HG02588 (cell line): ENCODE data around the gene DCLRE1A.
A peak's percentile ranks its signal among the peaks of the same experiment; 100 is the strongest.

Source experiments
- ATAC-seq: cut with Tn5 transposase; IDR thresholded peaks from one replicate; pipeline ENCODE4 v1.9.1; 2021; ENCODE audit warnings: mild to moderate bottlenecking, moderate library complexity; ENCODE audit not compliant: unreplicated experiment

DCLRE1A gene

GRCh38 chr10:113854013-113854760 is at the start of gene DCLRE1A, which contains the start of gene NHLRC2:
TSS of gene DCLRE1A (minus strand) at chr10:113854082. CDS start at chr10:113853182, 900 bp downstream.
TSS of gene NHLRC2 (plus strand) at chr10:113854661. CDS start at chr10:113854873, 212 bp downstream.
- peak; percentile 51 for ATAC-seq

- no peak for ATAC-seq
These were observed 46.2 kb upstream of the DCLRE1A start for GRCh38 chr10:113899952-113900598.

GRCh38 chr10:113897693-113898618 is 44.1 kb upstream of the DCLRE1A start:
- ATAC-seq, result no peak

GRCh38 chr10:113895018-113895417 is 41.1 kb upstream of the DCLRE1A start:
- no peak for ATAC-seq

- ATAC-seq, result no peak
These were observed 40.7 kb upstream of the DCLRE1A start for GRCh38 chr10:113894581-113894980.

- no peak for ATAC-seq
These were observed 39.7 kb upstream of the DCLRE1A start for GRCh38 chr10:113893570-113893969.

GRCh38 chr10:113891476-113891875 is 37.6 kb upstream of the DCLRE1A start:
- ATAC-seq, result no peak

- ATAC-seq, result no peak
These were observed 36.9 kb upstream of the DCLRE1A start for GRCh38 chr10:113890769-113891168.

GRCh38 chr10:113889911-113890310 is 36.0 kb upstream of the DCLRE1A start:
- ATAC-seq, result no peak

- no peak for ATAC-seq
These were observed 28.4 kb upstream of the DCLRE1A start for GRCh38 chr10:113882240-113882639.

GRCh38 chr10:113880236-113880635 is 26.4 kb upstream of the DCLRE1A start:
- ATAC-seq, result no peak

GRCh38 chr10:113879691-113880090 is 25.8 kb upstream of the DCLRE1A start:
- ATAC-seq, result peak; percentile 88

- no peak for ATAC-seq
These were observed 22.6 kb upstream of the DCLRE1A start for GRCh38 chr10:113876461-113876860.

- no peak for ATAC-seq
These were observed 21.3 kb upstream of the DCLRE1A start for GRCh38 chr10:113875212-113875611.

- ATAC-seq, result no peak
These were observed 18.5 kb upstream of the DCLRE1A start for GRCh38 chr10:113872139-113873030.

GRCh38 chr10:113869789-113870188 is 15.9 kb upstream of the DCLRE1A start:
- no peak for ATAC-seq

GRCh38 chr10:113867904-113868303 is 14.0 kb upstream of the DCLRE1A start:
- ATAC-seq, result no peak

- ATAC-seq, result no peak
These were observed 12.9 kb upstream of the DCLRE1A start for GRCh38 chr10:113866551-113867394.

- no peak for ATAC-seq
These were observed 12.0 kb upstream of the DCLRE1A start for GRCh38 chr10:113865901-113866300.
